GM21526 (cell line): Measurements from ENCODE around the gene SUPT3H.
"Not testable (repeated sequence)": the region's sequence is repeated elsewhere in the genome, so short reads cannot be mapped to it uniquely, and the experiment has no call there.

Experiments
- ATAC-seq: cut with Tn5 transposase; IDR thresholded peaks from one replicate; pipeline ENCODE4 v1.9.1; 2021; ENCODE audit warnings: moderate library complexity; ENCODE audit not compliant: unreplicated experiment, low FRiP score

Gene SUPT3H

DNA sequence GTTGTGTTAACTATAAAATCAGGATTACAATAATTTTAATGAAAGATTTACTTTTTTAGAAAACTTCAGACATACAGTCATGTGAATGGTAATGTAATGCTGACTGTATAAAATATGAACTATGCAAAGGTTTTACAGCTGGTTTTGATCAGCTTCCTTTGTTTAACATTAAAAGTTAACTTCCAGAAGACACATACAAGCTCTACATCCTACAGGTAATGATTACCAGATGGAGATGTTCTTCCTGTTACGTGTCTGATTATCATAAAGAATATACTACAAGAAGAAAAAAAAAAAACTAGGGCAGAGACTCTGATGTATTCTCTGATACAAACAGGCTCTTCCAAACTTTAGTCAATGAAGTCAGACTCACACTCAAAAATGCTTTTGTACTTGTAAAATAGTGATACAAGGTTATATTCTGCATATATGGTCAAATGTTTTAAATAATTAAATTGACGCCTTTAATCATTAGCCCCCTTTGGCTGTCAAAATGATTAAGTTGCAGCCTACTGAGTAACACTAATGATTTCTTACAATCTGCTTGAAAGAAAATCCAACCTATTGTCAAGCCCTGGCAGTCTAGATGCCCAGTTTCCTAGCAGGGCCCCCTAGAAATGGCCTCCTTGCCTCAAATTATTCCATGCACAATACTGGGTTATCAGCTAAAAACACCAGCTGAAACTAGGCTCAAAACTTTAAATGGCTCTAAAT, 301.4 kb downstream of the SUPT3H start:
- no peak for ATAC-seq

DNA sequence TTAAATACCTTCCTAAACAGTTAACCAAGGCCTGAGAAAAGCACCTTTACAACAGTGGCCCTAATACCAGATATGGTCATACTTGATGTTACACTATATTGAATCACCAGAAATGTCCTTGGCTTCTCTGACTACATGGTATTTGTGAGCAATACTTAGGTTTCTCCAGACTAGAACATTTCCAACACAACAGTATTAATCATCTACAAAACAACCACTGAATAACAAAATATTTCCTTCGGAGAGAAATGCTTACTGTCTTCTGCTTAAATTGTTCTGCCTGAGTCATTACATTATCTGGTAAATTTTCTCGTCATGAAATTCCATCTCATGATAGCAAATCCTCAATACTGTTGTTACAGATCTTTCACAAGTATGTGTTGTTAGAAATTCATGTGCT, 302.5 kb downstream of the SUPT3H start:
- no peak for ATAC-seq

DNA sequence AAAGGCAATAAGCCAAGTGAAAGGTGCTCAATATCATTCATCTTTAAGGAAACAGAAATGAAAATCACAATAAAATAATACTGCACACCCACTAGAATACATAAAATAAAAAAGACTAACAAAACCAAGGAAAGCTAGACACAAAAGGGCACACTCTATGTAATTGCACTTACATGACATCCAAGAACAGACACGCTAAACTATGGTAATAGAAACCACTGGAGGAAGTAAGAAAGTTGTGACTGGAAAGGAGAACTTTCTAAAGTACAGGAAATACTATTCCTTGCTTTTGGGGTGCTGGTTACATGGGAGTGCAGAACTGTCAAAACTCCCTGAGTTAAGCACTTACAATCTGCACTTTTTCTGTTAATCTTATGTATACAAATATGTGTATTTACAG, 303.3 kb downstream of the SUPT3H start:
- ATAC-seq, result no peak

DNA sequence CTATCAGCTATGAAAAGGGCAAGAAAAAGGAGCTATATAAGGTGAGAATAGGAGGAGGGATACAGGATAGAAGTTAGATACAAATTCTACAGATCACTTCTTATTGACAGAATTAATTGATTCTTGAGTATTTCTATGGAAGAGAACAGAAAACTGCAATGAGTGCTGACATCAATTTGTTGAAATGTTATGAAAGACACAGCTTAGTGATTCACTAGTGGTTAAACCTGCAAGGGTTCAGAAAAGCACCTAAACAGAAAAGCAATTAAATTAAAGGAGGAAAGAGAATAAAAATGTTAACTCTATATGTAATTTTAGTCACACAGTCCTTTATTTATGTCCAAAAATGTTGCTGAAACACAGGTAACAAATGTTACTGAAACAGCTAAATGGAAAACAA, 304.0 kb downstream of the SUPT3H start:
- ATAC-seq, result no peak

DNA sequence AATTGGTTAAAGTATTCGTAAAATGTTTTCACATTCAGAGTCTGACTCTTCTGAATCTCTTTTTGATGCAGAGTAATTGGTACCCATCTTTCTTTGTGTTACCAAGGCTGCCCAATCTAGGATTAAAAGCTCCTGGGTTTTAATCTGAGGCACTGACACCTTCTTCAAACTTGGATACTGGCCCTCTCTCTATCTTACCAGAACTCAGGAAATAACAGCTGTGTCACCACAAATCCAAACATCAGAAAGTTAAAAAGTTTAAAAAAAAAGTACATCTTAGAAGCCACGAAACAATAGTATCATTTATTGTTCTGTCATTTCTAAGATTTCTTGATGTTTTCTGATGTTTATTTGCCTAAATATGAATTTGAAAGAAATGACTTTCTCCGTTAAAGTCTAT, 305.1 kb downstream of the SUPT3H start:
- ATAC-seq, result no peak

DNA sequence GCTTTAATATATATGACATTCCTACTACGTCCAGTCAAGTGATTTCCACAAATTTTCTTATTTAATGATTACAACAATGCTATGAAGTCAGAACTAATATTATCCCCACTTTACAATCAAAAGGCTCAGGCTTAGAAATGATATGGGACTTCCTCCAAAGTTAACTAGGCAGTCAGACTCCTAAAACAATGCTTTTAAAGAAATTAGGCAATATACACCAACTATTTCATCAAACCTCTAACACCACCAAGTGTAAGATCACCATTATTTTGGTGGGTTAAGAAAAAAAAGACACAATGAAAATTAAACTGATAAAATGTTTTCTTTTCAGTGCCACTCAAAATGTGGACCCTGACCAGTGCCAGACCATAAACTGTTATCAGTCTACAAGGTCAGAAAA, 305.7 kb downstream of the SUPT3H start:
- ATAC-seq, result no peak

DNA sequence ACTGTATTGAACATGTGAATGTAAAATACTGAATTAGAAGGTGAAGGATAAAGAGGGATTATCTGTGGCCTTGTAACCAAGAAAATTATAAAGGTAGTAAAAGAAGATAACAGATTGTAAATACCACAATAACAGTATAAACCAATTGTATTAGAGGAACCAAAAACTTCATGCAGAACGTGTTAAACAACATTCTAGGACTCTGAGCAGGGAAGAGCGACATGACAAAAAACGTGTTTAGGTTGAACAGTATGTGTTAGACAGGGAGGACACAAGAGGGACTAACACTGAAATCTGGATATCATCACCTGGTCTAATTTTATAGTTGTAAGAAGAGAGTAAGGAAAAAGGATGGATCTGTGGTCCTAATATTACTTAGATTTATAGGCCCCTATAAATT, 308.6 kb downstream of the SUPT3H start:
- ATAC-seq, result no peak

DNA sequence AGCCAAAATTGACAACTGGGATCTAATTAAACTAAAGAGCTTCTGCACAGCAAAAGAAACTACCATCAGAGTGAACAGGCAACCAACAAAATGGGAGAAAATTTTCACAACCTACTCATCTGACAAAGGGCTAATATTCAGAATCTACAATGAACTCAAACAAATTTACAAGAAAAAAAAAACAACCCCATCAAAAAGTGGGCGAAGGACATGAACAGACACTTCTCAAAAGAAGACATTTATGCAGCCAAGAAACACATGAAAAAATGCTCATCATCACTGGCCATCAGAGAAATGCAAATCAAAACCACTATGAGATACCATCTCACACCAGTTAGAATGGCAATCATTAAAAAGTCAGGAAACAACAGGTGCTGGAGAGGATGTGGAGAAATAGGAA, 310.3 kb downstream of the SUPT3H start:
- not testable (repeated sequence) for ATAC-seq

DNA sequence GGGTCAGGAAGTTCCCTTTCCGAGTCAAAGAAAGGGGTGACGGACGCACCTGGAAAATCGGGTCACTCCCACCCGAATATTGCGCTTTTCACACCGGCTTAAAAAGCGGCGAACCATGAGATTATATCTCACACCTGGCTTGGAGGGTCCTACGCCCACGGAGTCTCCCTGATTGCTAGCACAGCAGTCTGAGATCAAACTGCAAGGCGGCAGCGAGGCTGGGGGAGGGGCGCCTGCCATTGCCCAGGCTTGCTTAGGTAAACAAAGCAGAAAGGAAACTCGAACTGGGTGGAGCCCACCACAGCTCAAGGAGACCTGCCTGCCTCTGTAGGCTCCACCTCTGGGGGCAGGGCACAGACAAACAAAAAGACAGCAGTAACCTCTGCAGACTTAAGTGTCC, 315.1 kb downstream of the SUPT3H start:
- ATAC-seq, result not testable (repeated sequence)

DNA sequence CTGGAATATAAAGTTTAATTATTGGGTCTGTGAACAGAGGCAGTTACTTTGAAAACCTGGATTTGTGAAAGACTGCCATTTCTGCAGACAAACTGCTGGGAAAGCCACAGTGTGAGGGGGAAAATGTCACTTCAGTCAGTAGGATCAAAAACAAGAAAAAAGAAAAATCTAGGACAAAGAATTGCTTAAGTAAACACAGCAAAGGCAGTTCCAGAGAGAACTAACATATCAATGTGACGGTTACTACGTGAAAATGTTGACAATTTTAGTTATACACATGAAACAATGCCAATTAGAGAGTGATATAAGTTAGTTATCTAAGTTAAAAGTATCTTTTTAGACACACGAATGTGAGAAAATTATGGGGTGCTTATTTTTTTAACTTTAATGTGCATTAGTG, 320.0 kb downstream of the SUPT3H start:
- ATAC-seq, result no peak

DNA sequence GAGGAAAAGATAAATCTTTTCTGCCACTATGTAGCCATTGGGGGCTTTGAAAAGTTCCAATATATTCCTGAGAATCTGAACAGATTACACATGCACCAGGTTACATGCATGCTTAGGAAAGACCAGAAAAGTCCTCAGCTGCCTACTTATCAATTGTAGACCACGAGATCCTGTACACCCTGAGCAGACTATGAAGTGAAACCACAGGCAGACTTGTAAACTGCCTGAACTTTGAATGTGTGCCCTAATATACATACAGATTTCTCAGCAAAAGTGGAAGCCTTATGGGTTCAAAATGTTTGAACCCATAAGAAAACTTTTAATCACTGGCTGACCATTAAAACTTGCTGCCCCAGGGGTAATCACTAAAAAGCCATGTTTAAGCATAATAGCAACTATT, 323.1 kb downstream of the SUPT3H start:
- no peak for ATAC-seq

DNA sequence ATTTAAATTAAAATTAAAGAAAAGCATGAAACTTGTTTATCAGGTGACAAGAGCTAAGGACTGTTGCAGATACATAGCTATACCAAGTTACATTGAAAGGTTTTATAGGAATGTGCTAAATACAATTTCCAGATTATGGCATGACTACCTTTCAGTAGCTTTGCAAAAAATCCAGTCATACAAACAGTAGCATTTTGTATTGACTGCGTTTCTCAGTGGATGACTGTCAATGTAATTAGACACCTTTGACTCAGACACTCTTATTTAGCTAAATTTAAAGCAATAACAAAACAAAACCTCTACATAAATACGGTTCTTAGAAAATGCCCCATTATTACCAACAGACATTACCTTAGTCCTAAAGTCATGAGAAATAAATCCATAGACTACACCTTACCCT, 325.4 kb downstream of the SUPT3H start:
- no peak for ATAC-seq

DNA sequence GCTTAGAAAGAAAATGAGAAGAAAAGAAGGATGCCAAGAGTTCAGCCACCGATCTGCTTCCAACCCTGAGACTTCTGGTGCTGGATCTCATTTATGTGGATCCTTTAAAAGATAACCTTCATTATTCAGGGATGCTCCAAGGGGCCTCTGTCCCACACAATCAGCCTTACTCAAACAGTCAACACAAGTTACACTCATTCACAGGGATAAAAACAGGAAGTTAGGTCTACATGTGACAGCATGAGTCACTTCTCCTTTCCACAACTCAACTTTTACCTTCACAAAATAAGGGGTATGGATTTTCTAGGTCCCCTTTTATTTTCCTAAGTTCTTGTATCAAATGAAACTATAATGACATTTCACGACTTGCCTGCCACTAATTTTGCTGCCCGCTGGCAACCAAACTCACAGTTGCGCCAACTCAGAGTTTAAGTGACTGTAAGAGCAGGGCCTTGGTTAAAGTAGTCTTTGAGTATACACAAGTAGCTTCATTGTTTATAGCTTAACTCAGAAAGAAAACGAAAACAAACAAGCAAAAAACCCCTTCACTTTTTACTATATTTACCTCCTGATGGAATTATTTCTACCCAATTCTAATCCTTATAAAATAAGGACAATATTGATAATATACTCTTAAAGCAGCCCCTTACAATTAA, 328.4 kb downstream of the SUPT3H start:
- no peak for ATAC-seq

DNA sequence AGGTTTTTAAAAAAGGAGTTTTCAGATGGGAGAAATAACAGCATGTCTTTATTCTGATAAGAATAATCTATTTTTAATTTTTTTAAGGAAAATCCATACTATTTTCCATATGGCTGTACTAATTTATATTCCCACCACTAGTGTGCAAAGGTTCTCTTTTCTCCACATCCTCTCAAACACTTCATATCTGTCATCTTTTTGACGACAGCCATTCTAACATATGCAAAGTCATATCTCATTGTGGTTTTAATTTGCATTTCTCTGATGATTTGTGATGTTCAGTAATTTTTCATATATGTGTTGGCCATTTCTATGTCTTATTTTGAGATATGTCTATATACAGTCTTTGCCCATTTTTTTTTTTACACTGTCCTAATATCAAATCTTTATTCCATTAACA, 330.2 kb downstream of the SUPT3H start:
- ATAC-seq, result no peak

DNA sequence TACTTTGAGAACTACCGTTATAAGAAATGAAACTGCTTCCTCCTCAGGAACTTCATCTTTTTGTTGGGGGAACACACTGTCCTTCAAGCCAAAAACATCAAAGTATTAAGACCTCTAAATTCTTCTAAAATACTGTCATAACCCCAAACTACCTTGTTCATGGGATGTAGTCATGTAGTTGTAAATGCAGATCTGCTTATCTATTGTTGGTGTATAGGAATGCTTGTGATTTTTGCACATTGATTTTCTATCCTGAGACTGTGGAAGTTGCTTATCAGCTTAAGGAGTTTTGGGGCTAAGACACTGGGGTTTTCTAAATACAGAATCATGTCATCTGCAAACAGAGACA, 332.5 kb downstream of the SUPT3H start:
- ATAC-seq, result no peak

DNA sequence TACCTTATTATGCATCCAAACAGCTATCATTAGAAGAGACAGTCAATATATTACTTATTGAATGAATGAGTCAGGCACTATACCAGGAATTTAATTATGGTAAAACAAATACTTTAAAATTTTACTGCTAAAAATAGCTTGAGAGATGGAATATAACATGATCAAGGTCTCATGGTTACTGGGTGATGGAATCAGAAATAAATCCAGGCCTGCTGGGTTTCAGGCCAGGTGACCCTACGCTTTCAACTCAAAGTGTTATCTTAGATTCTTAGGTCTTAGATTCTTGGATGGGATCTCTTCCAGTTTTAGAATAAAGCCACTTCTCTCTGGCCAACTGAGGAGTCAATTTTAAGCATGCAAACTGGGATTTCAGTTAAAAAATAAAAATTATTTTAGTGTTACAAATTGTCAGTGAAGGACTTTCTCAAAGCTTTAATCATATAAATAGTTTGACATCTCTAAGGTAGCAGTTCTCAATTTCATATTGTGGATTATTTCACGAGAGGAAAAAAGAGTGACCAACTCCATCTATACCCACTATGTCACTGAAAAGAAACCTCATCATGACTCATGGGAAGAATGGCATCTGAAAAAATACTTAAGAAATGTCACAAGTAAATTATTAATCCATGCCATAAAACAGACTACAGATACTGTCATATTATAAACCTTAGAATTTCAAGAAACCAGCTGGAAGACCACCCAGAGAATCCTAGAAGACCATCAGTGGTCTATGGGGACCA, 333.1 kb downstream of the SUPT3H start:
- no peak for ATAC-seq

DNA sequence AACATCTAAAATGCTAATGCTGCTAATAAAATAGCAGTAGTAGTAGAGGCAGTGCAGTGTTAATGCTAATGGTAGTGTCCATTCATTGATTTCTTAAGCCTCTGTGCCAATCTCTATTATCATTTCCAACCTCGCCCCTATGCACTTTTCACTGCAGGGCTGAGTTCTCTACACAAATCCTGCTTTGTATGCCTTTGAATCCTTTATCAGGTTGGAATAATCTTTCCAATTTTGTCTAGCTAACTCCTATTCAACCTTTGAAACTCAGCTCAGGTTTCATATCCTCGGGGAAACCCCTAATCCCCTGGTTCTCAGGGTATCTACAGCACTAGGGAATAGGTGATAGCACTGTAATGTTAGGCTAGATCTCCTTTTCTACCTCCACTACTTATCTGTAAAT, 333.6 kb downstream of the SUPT3H start:
- ATAC-seq, result no peak

DNA sequence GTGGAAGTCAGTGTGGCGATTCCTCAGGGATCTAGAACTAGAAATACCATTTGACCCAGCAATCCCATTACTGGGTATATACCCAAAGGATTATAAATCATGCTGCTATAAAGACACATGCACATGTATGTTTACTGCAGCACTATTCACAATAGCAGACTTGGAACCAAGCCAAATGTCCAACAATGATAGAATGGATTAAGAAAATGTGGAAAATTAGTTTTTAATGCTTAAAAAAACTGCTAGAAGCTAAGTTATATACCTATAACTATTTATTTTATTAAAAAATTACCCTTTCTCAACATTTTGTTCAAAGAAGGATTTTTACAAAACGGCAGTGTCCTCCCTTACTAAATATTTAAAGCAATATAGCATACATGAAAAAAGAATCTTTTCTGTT, 335.1 kb downstream of the SUPT3H start:
- ATAC-seq, result not testable (repeated sequence)

DNA sequence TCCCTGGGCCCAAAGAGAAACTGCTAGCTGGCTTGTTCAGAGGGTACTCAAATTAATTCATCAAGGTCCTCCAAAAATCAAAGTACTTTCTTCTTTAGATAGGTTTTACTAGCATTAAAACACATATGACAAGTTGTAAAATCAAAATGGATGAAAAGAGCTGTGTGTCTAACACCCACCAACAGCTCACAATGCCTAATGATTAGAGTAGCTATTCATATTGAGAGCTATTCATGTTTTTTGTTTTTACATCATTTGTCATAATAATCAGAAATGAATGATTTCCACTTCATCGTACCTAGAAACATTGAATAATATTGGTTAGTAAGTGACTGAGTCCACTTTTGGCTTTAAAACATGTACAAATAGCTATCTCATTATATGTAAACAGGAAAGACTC, 339.5 kb downstream of the SUPT3H start:
- no peak for ATAC-seq

DNA sequence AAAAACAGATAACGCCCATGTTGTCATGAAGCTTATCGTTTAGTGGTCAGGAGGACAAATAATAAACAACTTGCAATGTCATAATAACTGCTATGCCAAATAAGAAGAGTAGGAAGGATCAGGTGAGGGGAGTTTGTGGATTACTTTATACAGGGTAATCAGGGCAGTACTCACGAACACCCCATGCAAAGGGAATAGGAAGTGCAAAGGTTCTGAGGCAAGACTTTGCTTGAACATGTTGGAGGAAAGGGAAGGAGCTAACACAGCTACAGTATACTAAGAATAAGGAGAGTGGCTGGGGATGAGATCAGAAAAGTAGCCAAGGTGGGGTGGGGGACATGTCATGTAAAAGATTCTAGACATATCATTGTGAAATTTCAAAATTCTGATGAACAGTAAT, 341.6 kb downstream of the SUPT3H start:
- no peak for ATAC-seq

DNA sequence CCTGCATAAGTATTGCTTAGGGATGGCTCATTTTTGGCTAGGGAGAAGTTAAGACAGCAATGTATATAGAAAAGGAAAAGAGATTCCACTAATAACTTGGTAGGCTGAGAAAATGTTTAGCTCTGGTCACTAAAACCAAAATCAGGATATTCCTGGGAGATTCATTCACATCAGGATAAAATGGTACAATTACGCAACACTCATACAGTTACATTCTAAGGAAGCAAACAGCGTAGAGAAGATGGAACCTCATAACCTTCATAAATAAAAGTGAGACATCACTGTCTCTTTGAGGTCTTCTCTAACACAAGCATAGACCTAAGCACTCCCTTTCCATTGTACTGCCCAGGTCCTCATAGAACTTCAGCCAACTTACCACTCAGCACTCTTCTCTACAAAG, 345.3 kb downstream of the SUPT3H start:
- ATAC-seq, result no peak

DNA sequence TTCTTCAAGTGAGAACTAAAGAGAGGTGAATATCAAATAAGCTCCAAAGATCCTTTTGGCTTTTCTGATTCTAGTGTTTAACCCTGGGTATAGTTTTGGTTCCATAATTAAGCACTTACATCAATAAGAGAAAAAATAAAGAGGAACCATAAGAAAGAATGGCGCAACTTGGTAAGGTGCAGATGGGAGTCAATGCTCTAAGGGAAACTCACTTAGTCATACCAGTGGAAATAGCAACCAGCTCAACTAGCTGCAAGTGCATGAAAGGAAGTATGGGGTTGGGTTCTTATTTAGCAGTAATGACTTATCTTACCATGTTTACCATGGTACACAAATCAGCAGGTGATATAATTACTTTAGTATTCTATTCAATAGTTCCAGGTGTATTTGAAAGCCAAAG, 346.1 kb downstream of the SUPT3H start:
- ATAC-seq, result no peak
